GM12872 (cell line): ENCODE measurements around the gene SHANK3.

ENCODE experiments used
- TF ChIP-seq, protein P1 (sequence below): IDR thresholded peaks from 3 replicates; pipeline ENCODE4 v1.5.1; 2011; ENCODE audit warnings: low read depth, mild to moderate bottlenecking, low read length, moderate library complexity; ENCODE audit not compliant: insufficient read depth

SHANK3 gene

DNA sequence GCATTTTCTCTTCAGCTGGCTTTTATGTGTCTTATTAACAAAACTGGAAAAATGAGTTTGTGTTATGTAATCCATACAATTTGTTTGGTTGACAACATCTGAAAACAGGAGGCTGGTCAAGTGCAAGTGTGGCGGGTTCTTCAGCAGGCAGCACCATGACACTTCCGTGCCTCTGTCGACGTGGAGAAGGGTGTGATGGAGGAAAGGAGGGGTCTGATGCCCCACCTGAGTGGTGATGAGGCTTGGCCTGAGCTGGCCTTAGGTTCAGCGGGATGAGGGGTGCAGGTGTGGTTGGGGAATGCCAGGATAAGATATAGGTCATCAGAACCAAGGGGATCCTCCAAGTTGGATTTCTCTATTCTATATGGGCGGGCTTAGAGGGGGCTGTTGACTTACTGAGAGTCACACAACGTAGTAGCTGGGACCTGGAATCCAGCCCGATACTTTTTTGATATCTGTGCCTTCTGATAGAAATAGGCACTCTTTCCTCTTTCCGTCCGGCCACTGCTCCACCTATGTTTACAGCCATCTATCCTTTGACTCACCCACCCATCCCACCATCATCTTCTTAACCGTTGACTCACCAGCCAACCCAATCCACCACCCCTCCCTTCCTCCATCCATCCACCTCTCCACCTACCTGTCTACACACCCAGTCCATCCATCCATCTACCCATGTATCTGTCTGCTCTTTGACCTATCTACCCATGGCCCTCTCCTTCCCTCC is 29.0 kb downstream of the SHANK3 start:
- TF ChIP-seq, protein P1, sequence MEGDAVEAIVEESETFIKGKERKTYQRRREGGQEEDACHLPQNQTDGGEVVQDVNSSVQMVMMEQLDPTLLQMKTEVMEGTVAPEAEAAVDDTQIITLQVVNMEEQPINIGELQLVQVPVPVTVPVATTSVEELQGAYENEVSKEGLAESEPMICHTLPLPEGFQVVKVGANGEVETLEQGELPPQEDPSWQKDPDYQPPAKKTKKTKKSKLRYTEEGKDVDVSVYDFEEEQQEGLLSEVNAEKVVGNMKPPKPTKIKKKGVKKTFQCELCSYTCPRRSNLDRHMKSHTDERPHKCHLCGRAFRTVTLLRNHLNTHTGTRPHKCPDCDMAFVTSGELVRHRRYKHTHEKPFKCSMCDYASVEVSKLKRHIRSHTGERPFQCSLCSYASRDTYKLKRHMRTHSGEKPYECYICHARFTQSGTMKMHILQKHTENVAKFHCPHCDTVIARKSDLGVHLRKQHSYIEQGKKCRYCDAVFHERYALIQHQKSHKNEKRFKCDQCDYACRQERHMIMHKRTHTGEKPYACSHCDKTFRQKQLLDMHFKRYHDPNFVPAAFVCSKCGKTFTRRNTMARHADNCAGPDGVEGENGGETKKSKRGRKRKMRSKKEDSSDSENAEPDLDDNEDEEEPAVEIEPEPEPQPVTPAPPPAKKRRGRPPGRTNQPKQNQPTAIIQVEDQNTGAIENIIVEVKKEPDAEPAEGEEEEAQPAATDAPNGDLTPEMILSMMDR, result no peak

DNA sequence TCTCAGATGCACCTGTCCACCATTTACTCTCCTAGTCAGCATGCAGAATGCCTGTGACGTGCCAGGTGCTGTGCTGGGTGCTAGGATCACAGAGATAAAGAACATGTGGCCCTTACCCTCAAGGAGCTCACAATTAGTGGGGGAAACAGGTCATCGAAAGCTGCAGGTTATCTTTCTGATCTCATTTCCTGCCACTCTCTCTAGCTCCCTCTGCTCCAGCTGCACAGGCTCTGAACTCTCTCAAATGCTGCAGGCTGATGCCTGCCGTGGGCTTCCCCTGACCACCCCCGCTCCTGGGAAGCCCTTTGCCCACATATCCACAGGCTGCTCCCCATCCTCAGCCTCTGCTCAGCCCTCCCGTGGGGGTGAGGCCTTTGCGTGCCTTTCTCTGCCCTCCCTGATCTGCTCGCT is 29.6 kb downstream of the SHANK3 start:
- TF ChIP-seq, protein P1, result no peak

DNA sequence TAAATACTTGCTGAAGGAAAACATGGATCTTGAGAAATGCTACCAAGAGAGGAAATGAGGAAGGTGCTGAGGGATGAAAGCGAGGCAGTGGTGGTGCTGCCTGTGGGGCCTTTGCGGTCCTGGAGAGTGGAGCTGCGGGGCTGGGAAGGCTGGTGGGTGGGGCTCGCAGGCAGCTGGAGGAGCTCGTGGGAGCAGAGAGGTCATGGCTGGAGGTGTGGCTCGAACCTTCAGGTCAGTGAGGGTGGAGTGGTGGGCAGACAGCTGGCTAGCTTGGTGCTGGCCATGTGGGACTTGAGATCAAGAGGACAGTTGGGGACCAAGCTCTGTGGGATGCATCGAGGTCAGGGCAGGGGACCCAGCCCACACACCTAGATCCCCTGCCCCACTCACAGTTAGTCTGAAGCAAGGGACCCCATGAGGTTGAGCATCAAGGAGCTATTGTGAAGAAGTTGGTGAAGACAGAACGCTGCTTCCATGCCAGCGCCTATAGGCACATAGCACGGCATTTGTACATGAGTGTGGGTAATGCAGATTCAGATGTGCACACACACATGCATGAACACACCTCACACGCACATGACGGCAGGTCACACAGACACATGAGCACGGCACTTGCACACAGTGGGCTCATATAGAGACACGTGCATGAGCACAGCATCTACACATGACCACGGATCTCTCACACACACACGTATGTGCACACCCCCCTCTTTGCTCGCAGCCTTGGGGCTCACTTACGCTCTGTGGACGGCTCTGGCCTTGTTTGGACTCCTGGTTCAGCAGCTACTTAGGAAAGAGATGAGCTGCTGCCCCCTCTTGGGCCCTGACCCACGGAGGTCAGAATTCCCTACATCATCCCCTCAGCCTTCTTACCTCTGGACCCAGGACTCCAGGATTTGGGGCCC is 30.4 kb downstream of the SHANK3 start:
- TF ChIP-seq, protein P1, result no peak

DNA sequence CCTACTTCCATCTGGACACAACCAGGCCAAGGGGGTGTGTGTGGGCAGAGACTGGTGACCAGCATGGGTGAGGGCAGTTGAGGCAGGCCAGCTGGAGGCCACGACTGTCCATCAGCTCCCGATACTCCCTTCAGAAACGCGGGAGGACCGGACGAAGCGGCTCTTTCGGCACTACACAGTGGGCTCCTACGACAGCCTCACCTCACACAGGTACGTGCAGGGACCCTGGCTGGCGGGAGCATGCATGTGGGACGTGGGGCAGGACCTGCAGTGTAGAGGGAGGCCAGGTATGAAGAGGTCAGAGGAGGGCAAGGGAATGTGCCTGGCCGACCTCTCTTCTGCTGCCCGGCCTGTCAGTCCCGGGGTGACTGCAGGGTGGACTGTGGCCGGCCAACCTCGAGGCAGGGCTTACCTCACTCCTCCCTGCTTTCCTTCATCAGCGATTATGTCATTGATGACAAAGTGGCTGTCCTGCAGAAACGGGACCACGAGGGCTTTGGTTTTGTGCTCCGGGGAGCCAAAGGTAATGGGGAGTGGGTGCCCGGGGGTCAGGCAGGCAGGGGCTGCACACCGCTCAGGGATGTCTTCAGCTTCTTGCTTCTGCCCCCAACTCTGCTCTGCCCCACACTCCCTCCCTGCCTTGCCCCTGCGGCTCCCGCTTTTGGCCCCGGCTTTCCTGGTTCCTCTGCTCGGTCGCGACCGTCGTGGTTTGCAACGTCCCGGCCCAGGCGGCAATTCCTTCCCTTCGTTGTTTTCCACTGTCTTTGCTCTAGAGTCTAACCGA is 31.3 kb downstream of the SHANK3 start:
- TF ChIP-seq, protein P1, result no peak

DNA sequence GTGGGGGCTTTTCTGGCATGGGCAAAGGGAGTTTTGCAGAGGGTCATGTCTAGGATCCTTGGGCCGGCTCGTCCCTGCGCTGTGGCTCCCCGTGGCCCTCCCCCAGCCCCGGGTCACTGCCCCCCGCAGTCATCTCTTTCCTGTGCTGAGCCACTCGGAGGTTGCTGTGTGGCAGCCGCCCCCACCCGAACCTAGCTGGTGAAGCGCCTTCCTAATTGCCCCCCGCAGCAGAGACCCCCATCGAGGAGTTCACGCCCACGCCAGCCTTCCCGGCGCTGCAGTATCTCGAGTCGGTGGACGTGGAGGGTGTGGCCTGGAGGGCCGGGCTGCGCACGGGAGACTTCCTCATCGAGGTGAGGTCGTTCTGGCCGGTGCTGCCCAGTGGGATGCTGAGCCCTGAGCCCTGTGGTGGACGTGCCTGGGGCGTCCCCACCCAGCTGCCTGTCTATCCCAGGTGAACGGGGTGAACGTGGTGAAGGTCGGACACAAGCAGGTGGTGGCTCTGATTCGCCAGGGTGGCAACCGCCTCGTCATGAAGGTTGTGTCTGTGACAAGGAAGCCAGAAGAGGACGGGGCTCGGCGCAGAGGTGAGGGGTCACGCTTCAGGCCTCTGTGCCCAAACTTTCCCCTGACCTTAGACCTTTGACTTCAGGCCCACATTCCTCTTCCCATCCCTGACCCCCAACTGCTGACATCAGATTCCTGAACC is 32.0 kb downstream of the SHANK3 start:
- TF ChIP-seq, protein P1, result no peak

DNA sequence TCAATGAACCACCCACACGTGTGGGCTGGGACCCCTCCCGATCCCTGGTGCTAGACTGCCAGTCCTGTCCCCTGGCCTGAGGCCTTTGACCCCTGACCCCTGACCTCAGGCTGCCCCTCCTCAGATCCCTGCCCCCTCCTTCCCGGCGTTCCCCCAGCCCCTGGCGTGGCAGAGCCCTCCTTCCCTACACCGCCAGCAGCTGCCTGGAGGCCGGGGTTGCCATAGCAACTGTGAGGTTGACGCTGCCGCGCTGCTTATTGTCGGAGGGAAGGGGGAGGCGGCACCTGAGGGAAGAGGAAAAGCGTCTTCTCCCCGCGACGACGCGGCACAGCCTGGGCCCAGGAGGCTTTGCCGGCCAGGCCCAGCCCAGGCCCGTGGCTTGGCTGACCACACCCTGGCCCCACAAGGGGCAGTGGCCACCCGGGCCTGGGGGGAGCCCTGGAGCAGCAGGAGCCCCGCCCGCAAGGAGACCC is 32.6 kb downstream of the SHANK3 start:
- TF ChIP-seq, protein P1, result no peak
